ENCODE data around the gene NAV2.
A peak's percentile ranks its signal among the peaks of the same experiment; 100 is the strongest.

Gene NAV2

DNA sequence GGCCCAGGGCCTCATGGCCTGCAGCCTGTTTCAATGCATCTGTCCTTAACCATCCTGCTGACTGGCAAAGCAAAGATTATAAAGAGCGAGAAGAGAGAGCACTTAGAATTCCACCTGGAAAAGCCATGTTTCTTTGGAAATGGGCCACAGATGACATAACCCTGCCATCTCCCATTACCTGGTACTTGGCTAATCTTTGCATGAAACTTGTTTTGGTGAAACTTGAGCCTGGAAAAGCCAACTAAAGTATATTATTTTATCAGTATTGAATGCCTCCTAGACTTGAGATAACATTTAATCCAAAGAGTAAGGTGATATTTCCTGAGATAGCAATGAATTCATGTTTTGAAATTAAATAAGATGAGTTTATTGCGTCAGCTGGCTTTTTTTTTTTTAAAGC, 72.6 kb downstream of the NAV2 start:
- no peak for DNase-seq

DNA sequence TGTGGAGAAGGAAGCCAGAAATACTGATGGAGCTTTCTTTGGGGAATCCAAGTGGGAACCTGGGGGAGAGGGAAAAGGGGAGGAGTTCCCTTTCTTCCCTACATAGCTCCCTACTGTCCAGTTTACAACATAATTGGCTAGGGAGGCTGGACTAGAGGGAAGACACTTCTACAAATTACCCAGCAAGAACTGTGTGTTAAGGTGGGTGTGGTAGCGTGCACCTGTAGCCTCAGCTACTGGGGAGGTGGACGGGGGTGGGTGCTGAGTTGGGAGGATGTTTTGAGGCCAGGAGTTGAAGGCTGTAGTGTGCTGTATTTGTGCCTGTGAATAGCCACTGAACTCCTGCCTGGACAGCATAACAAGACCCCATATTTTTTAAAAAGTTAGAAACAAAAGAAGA, 74.0 kb downstream of the NAV2 start:
- no peak for DNase-seq

DNA sequence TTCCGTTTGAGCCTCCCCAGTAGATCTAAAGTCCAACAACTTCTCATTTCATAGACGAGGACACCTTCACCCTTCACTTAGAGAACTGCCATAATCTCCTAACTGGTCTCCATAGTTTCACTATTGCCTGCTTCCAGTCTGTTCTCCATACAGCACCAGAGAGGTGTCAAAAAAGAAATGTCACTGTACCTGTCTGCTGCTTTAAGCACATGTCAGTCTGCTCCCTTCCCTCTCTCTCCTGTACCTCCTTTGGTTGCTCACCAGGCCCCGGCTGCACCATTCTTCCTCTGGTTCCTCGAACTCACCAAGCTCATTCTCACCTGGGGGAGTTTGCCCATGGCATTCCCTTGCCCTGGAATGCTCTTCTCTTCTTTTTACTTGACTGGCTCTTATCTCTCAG, 75.8 kb downstream of the NAV2 start:
- DNase-seq = no peak

DNA sequence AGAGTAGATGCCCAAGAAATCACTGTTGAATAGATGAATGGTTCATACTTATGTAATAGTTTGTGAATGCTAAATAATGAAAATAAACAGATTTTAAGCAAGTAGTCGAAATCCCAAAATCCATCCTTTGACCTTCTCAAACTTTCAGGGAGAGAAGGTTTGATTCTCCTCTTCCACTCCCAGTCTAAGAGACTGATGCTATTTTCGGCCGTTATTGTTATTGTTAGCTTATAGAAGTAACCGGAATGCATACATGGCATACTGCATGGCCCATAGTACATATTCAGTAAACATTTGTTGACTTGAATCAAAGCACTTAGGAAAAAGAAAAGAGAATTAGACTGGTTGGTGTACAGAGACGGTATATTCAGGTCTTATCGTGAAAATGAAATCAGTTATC, 76.6 kb downstream of the NAV2 start:
- DNase-seq = no peak

DNA sequence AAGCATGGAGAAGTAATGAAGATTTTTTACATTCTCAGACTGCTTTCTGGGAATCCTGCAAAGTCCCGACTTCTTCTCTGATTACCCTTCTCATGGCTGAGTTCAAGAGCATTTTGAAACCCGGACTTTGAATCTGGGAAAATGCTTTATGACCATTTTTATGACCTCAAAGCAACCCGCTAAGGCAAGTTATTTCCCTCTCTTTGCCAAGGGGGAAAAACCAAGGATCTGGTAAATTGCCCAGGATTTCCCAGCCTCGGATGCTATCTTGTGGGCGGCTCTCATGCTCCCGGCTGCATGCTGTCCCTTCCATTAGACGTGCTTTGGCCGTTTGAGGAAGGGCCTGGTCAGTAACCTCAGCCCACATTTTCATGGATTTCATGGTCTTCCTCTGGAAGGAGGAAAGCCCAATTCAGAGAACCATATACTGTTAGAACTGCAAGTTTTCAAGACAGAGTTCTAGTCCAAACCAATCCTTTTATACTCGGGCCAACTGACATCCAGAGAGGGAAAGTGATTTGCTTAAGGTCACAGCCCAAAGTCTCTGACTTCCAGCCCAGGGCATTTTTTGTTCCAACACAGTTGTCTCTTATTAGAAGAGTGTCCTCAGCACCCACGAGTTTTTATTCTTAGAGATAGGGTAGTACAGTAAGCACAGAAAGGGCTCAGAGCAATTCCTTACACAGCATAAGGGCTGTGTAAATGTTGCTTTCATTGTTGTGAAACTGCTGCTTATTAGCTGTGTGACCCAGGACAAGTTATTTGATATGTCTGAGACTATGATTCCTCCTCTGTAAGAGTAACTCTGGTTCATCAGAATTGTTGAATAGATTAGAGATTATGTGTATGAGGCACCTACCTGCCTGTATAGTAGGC, 77.4 kb downstream of the NAV2 start:
- DNase-seq = no peak

DNA sequence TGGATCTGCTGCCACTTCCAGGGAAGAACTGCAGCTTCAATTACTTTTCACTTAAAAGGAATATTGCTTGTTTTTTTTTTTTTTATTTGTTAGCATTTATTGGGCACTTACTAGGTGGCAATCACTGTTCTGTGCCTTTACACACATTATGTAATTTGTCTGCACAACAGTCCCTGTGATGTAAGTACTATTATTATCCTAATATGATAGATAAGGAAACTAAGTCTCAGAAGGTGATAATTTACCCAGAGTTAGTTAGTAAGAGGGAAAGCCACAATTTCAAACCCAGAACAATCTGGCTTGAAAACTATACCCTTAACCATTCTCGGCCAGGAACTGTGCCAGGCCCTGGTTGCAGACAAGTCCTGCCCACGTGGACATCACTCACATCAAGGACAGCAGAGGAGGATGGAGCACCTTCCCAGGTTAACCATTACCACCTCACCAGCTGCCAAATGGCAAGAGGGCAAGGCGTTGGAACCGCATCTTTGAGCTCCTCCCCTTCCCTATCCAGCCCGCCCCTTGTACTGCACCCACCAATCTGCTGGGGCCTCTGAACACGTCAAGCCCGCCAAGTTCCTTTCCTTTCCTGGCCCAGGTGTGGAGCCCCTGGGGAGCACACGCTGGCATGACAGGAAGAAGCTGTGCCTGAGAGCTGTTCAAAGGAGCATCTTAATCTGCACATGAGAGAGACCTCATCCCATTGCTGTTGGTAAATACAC, 78.4 kb downstream of the NAV2 start:
- DNase-seq = no peak

DNA sequence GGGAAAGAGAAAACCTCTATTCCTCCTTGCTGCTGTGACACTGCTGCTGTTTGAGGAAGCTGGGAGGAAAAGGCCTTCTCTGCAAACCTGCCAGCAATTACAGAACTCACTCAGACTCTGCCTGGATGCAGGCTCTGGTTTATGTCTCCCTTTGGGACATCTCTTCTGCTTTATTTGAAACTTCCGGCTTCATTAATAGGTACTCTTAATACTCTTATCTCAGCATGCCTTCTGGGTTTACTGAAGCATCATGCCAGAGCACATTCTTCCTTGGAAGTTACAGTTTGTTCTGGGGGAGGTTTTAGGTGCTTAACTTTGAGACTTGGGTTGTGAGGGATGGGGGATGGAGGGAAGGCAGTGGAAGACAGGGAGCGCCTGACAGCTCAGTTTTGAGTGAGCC, 79.9 kb downstream of the NAV2 start:
- DNase-seq = peak; percentile 14

DNA sequence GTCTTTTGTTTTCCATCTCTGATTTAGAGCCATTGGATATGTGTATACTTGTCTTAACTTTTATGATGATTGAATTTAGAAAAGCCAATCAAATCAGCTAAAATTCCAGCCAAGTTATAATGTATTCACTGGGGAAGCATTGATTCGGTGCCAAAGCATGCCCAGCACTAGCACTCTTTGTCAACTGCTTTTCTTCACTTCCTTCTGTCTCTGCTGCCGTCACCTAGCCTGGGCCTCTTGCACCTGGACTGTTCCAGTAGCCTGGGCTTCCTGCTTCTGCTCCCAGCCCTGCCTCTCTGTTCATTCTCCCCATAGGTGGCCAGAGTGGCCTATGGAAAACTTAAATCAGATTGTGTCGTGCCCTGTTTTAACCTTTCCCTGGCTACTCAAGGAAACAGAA, 80.7 kb downstream of the NAV2 start:
- DNase-seq = peak; percentile 50

DNA sequence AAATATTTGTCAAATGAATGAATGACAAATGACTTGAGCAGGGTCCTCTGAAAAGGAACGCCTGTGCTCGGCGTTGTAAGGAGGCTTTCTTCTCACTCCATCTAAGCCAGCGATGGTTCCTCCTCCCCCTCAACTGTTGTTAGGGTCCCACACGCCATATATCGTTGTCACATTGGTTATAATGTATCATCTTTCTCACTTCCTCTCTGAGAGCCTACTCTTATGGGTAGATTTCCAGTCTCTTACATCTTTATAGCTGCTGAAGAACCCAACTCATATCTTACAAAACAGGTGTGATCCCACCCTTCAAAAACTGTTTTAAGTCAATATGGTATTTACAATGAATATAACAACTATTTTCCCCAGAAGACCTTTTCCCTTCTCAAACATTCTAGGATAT, 81.5 kb downstream of the NAV2 start:
- no peak for DNase-seq

DNA sequence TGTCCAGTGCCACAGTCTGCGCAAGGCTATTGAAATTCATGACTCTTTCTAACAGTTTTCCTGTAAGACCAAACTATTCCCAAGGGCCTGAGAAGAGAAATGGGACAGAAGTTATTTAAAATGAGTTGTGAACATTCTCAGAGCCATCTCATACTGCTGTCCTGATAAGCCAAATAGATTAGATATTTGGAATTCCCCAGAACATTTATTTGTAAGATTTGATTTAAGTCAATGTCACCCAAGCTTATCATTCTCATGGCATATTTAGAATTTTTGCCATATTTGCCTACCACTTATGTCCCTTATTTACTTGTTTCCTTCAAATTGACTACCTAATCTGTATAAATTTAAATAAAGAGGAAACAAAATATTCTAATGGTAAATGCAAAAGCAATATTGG, 82.4 kb downstream of the NAV2 start:
- DNase-seq = no peak

DNA sequence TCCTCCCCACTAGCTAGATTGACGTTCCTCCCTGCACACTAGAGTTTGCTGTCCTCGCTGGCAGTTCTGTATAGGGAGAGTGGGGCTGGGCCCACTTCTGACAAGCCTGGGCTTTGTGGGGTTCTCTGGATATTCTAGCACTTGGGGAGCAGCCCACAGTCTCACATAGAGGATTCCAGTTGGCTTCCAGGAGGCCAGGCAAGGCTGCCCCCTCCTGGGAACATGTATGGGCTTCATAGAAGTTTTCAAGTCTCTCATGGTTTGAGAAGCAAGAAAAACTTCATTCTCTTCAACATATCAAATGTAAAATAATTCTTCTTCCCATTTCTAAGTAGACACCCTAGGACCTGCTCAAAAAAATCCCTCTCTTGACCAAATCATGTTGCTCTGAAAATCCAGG, 87.5 kb downstream of the NAV2 start:
- no peak for DNase-seq

DNA sequence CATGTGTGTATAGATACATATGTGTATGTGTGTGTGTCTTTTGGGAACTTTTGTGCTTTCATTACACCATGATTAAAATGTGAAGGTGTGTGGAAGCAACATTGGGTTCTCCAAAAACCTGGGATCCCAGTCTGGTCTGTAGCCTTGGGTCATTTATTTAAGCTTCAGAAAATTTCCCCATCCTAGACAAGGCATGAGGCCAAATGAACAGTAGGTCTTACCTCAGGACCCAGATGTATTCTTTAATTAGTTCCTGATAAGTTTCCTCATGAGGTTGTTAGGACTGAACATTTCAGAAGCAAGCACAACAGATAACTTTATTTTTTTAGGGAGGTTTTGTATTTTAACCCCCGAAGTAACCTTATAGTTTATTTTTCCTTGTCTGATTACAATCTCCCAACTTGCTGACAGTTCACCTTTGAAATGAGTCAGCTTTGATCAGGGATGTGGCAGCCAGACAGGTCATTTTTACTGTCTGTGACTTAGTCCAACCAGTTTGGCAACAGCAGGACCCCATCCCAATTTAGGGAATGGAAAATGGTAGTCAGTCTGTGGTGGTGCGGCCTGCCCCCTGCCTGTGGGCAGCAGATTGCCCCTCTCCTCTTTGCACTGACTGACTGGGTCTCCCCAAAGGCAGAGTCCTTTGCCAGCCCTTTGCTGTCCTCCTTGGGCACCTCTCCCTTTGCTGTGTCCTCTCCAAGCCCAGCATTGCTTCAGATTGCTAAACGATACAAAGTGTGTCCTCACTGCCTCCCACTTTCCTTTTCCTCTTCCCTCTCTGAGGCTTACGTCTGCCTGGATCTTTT, 88.3 kb downstream of the NAV2 start:
- DNase-seq = no peak

DNA sequence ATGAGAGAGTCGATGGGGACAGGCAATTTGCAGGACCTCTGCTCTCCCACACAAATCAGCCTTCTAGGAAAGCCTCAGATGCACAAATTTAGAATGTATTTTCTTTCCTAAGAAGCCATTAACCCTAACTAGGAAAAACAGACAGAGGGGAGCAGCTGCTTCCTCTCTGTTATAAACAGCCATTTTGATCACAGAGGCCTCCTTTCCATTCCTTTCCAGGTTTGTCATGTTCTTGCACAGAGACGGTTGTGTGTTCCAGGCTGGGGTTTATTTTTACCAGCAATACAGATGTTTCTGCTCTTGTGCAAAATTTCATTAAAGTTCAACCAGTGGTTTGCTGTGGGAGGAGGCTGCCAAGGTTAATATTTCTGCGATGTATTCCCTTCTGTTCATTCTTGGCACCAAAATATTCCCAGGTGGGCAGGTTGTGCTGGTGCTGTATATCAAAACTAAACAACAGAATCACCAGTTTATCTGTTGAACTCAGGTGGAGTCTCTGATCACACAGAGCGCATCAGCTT, 90.2 kb downstream of the NAV2 start:
- DNase-seq = no peak

DNA sequence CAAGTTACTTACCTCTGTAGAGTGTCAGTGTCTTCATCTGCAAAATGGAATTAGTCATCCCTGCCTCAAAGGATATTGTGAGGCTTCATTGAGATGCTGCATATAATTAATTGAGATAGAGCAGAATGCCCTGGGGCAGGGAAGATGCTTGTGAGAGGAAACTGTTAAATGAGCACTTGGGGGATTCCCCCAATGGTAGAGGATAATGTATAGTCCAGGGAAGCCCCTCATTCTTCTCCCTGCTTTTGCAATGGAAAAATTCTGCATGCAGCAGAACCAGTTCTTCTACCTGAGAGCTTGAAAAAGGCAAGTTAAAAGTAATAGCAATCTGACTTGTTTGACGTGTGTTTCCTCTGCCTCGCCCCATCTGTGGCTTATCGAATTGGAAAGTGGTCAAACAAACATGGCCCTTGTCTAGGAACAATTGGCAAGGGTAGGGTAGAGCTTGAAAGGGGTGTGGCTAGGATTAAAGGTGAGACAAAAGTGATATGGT, 90.9 kb downstream of the NAV2 start:
- peak; percentile 61 for DNase-seq

DNA sequence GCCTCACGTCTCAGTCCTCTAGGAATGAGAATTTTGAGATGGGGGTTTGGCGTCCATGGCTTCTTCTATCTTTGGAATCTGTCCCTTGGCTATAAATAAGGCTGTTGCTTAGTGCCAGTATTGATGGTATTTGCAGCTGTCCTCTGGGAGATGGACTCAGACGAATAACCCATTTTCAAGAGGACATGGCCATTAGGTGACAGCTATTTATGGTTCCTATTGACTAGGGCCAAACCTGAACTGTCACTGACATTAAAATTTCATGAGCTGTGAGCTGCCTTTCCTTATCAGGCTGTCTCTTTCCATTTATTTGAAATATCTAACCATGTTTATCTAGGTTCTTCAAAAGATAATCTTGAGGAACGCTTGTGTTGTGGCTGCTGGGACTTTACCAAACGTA, 92.7 kb downstream of the NAV2 start:
- DNase-seq = no peak

DNA sequence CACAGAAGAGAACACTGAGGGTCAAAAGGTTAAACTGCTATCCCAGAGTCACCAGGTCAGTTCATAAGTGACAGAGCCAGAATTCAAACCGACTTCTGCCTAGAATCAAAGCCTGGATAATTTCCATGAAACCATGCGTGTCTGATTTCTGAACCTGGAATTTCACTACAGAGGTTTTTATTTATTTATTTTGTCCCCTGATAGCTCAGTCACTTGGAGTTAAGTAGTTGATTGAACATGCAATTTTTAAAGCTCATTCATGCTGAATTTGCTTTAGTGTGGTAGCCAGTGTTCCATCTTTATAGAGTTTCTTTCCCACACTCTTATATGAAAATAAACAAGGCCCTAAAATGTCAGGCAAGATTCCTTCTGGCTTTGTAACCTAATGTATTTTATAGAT, 93.2 kb downstream of the NAV2 start:
- DNase-seq = no peak

DNA sequence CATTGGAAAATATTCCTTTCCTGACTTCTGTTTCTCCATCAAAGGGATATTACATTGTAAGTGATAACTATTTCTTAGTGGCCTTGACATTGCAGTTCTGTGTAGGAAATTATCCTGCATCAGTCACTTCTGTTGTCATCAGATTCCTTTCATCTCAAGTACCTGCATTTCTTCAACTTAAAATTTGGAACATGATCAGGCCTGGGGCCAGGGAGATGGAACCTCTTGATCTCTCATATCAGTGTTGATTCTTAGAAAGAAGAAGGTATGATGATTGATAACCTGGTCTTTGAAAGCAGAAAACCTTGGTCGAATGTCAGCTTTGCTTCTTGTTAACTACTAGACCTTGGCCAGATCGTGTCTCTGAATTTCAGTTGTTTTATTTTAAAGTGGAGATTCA, 93.6 kb downstream of the NAV2 start:
- no peak for DNase-seq

DNA sequence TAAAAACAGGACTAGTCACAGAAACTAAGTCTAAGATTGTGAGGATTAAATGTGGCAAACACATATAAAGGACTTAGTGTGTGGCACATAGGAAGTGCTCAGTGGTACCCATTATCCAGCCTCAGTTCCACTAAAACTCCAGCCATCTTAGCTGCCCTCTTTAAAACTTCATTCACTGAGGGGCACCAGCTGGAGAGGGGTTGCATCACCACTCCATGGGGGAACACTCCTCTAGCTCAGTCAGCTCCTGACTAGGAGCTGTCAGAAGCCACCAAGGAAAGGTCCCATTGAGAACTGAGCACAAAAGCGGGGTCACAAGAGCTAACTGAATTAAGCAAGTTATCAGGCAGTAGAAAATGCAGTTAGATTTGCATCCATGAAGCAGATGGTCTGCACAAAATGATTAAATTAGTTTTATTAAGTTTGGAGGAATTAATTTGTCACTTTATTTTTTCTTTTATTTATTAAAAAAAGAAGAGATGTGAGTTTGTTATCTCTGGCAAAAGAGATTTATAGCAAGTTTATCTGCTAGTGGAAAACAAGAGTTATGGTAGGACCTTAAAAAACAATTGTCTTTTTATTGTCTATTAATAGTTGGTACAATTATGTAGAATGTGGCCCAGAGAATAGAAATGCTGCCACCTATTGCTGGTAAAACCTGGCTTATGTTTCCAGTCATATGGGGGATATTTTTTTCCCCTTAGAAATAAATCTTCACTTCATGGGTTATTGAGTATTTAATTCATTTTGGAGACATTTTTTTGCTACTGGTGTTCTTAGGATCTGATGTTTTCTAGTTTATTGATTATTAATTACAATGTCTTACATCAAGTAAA, 95.7 kb downstream of the NAV2 start:
- DNase-seq = no peak

DNA sequence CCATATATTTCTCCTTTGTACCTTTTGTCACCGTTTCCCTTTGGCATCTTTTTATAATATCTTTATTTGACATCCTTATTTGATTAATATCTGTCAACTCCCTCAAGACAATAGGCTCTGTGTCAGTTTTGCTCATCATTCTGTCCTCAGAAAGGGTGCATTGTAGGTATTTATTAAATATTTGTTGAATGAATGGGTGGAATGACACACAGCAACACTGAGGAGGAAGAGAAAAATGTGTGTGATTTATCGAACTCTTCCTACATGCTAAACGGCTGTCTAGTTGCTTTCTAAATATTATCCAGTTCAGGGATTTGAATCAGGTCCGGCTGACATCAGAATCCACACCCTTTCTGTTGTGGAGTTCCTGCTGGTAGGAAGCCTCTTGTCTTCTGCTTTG, 98.2 kb downstream of the NAV2 start:
- peak; percentile 61 for DNase-seq

DNA sequence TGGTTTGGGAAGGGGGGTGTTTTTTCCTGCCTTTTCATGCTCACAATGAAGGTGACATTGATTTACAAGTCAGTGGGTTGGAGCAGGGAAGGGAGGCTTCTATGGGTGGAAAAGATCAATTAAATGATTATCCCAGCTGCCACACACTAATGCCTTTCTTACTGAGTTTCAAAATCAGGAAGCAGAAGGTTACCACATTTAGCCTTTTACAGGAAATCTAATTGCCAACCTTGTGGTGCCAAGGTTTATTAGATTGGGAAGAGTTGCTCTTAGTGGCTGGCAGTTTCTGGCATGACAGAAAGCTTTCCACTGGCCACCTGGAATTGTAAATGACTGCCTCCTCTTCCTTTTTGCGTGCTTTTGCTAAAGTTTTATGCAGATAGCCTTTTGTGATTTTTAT, 98.7 kb downstream of the NAV2 start:
- peak; percentile 63 for DNase-seq

DNA sequence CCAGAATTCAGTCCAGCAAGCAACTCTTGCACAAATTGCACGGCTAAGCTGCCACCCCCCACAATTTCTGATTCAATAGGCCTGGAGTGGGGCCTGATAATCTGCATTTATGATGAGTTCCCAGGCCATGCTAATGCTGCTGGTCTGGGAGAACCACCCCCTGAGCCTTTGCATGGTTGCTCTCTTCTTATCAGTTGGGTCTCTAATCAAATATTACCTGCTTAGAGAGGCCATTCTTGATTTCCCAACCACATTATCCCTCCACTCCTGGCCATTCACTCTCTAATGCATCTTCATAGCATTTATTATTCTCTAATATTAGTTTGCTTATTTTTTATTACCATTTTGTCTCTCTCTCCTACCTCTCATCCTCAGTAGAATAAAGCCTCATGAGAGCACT, 99.5 kb downstream of the NAV2 start:
- DNase-seq = no peak

DNA sequence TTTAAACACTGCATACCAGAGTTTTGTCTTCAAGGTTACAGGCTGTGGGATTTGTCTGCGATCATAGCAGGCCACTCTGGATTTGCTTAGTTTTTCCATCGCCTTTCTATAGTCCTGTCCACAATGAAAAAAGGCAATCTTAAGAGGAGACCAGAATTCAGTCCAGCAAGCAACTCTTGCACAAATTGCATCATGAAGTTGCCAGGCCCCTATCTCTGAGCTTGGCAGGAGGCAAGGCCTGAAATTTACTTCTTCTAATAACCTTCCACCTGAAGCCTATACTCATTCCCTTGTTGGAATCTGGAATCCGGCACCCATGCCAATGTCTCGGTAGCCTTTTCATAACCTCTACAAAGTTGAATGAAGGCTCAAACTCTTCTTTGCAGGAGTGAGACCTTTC, 100.1 kb downstream of the NAV2 start:
- DNase-seq = no peak
